GM12874 (cell line): ENCODE results near the gene ITGB8.

Experiments
- TF ChIP-seq, protein P1 (sequence below): IDR thresholded peaks from 2 replicates; pipeline ENCODE4 v1.5.1; 2011; ENCODE audit warnings: low read depth, mild to moderate bottlenecking, control low read depth, low read length, moderate library complexity; ENCODE audit not compliant: insufficient read depth

ITGB8 gene

GRCh38 chr7:20432071-20432470 lies 101.4 kb downstream of the ITGB8 start:
- TF ChIP-seq, protein P1, sequence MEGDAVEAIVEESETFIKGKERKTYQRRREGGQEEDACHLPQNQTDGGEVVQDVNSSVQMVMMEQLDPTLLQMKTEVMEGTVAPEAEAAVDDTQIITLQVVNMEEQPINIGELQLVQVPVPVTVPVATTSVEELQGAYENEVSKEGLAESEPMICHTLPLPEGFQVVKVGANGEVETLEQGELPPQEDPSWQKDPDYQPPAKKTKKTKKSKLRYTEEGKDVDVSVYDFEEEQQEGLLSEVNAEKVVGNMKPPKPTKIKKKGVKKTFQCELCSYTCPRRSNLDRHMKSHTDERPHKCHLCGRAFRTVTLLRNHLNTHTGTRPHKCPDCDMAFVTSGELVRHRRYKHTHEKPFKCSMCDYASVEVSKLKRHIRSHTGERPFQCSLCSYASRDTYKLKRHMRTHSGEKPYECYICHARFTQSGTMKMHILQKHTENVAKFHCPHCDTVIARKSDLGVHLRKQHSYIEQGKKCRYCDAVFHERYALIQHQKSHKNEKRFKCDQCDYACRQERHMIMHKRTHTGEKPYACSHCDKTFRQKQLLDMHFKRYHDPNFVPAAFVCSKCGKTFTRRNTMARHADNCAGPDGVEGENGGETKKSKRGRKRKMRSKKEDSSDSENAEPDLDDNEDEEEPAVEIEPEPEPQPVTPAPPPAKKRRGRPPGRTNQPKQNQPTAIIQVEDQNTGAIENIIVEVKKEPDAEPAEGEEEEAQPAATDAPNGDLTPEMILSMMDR = no peak

- TF ChIP-seq, protein P1 = no peak
Measured at GRCh38 chr7:20435305-20435704, 104.6 kb downstream of the ITGB8 start.

DNA sequence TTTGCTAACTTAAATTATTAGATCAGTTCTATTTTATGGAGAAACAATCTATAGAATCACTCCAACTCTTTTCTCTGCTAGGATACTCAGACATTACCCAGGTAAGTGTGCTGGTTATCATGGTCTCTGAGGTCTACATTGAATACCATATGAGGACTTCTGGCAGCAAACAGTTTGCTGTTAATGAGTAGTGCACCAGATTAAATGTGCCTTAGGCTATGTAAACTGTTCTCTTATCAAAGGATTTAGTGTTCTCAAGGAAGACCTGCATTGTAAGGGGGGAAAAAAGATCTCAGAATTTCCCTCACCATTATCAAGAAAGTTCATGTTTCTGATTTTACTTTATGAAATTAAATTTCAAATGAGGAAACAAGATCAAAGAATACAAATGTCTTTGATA lies 107.5 kb downstream of the ITGB8 start:
- TF ChIP-seq, protein P1 = no peak

- TF ChIP-seq, protein P1 = no peak
Measured at GRCh38 chr7:20438694-20439376, 108.1 kb downstream of the ITGB8 start.

GRCh38 chr7:20439416-20440185 lies 108.9 kb downstream of the ITGB8 start:
- TF ChIP-seq, protein P1 = no peak

DNA sequence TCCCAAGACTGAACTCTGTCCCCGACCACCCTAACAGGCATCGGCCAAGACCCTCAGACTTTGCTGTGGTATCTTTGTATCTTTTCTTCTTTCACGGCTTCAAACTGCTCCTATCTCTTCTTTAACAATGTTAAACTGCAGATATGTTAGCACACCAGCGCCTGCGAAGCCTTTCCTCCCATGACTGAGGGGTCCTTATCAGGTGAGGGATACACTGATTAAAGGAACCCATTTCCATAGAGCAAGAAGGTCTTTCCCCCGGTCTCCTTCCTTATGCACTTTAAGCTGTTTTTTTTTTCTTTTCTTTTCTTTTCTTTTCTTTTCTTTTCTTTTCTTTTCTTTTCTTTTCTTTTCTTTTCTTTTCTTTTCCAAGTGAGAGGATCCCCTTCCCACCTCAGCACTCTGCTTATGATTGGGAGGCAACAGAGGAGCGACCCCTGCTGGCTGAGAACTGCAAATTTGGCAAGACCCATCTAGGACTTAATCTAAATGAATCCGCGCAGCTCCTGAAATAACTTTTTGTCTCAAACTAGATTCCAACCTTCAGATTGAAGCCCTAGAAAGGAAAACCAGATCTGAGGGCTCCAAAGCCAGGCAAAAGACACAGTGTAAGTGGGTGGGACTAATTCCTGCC lies 109.9 kb downstream of the ITGB8 start:
- TF ChIP-seq, protein P1 = peak; percentile 46

- TF ChIP-seq, protein P1 = no peak
Measured at GRCh38 chr7:20441346-20441745, 110.6 kb downstream of the ITGB8 start.
